K562 (cell line): ENCODE results near the gene MED29. TPM values are rescaled to one million over a fixed set of nuclear protein-coding genes. Genes with fewer than 3 reads are reported as not detected.

Experiments
- BMI1 ChIP-seq: fragments of 150-350 bp; IDR thresholded peaks from 2 replicates; pipeline ENCODE4 v1.6.1; 2014; ENCODE audit warnings: low read length
- BRD9 ChIP-seq: fragments of 450-650 bp; IDR thresholded peaks from 2 replicates; pipeline ENCODE4 v1.6.1; 2018; ENCODE audit warnings: low read depth; ENCODE audit not compliant: partially characterized antibody
- BRF1 ChIP-seq: IDR thresholded peaks from 3 replicates; pipeline ENCODE4 v1.6.1; 2011; ENCODE audit warnings: borderline replicate concordance, mild to moderate bottlenecking; ENCODE audit not compliant: insufficient read length; ENCODE audit errors: extremely low read depth
- C11orf30 ChIP-seq: fragments of 450-650 bp; IDR thresholded peaks from 2 replicates; pipeline ENCODE4 v1.6.1; 2016; ENCODE audit warnings: low read depth, mild to moderate bottlenecking
- CBFA2T3 ChIP-seq: fragments of 450-650 bp; IDR thresholded peaks from 2 replicates; pipeline ENCODE4 v1.6.1; 2017
- ETS2 ChIP-seq: IDR thresholded peaks from 2 replicates; pipeline ENCODE4 v1.6.1; 2016; ENCODE audit warnings: borderline replicate concordance, missing genetic modification characterization, mild to moderate bottlenecking, moderate library complexity, missing compliant biosample characterization; ENCODE audit not compliant: poor library complexity, severe bottlenecking
- GTF2A2 ChIP-seq: IDR thresholded peaks from 2 replicates; pipeline ENCODE4 v1.6.1; 2016; ENCODE audit warnings: mild to moderate bottlenecking, missing genetic modification characterization, missing compliant biosample characterization
- LARP7 ChIP-seq: fragments of 450-650 bp; IDR thresholded peaks from 2 replicates; pipeline ENCODE4 v1.6.1; 2016
- LEF1 ChIP-seq: fragments of 450-650 bp; IDR thresholded peaks from 2 replicates; pipeline ENCODE4 v1.6.1; 2016; ENCODE audit warnings: mild to moderate bottlenecking
- MBD2 ChIP-seq: sonication (generic); IDR thresholded peaks from 2 replicates; pipeline ENCODE4 v1.6.1; 2016; ENCODE audit warnings: low read depth, borderline replicate concordance
- MED1 ChIP-seq: sonication (generic); formaldehyde crosslinking; IDR thresholded peaks from 2 replicates; pipeline ENCODE4 v1.8.1; 2023; ENCODE audit warnings: missing genetic modification reagents, borderline replicate concordance
- NBN ChIP-seq: fragments of 450-650 bp; IDR thresholded peaks from 2 replicates; pipeline ENCODE4 v1.6.1; 2016; ENCODE audit warnings: low read depth, mild to moderate bottlenecking
- NR3C1 ChIP-seq: sonication (generic); formaldehyde crosslinking; IDR thresholded peaks from 2 replicates; pipeline ENCODE4 v1.8.1; 2022; ENCODE audit warnings: missing genetic modification reagents
- NRF1 ChIP-seq, 2 experiments: fragments of 450-650 bp; IDR thresholded peaks in 1 of 2; conservative IDR thresholded peaks in 1 of 2; 2 replicates each; pipeline ENCODE4 v1.6.1; 2014; ENCODE audit warnings: mild to moderate bottlenecking in 2 of 2
- SAFB2 ChIP-seq: fragments of 200-400 bp; formaldehyde crosslinking; IDR thresholded peaks from 2 replicates; pipeline ENCODE4 v1.6.1; 2018; ENCODE audit warnings: borderline replicate concordance, low read length, low read depth, moderate library complexity; ENCODE audit not compliant: severe bottlenecking
- STAT5A ChIP-seq: IDR thresholded peaks from 2 replicates; pipeline ENCODE4 v1.6.1; 2012; ENCODE audit warnings: low read length, inconsistent platforms, borderline replicate concordance
- TCFL5 ChIP-seq: fragments of 250-450 bp; sonication (Bioruptor Pico); conservative IDR thresholded peaks from 2 replicates; pipeline ENCODE4 v1.6.1; 2021; ENCODE audit warnings: mild to moderate bottlenecking, moderate library complexity, matching md5 sums
- ZFP1 ChIP-seq: fragments of 450-650 bp; formaldehyde crosslinking; IDR thresholded peaks from 2 replicates; pipeline ENCODE4 v1.4.0; 2020; ENCODE audit warnings: mild to moderate bottlenecking, mixed read lengths
- ZNF174 ChIP-seq: fragments of 250-450 bp; sonication (Bioruptor Pico); IDR thresholded peaks from 2 replicates; pipeline ENCODE4 v1.4.0; 2020; ENCODE audit warnings: mild to moderate bottlenecking
- ZNF277 ChIP-seq: fragments of 250-450 bp; sonication (Bioruptor Pico); IDR thresholded peaks from 2 replicates; pipeline ENCODE4 v1.8.0; 2022; ENCODE audit warnings: inconsistent platforms, mild to moderate bottlenecking, moderate library complexity, borderline replicate concordance
- polyA plus RNA-seq, 8 experiments: library from polyadenylated mRNA; depleted of rRNA in 4 of 8; stranded (reverse) in 5 of 8; unstranded in 3 of 8; fragments of >200 nt; fragmentation: Nextera tagmentation in 2 of 8; fragmentation: Illumina TruSeq in 1 of 8; extraction: Ambion mirVana in 2 of 8; extraction: Trizol in 1 of 8; gene quantifications; 2 replicates each; pipeline versions ENCODE4 v1.2.1 to v1.2.3, GENCODE V29; 2011 to 2014; ENCODE audit warnings: inconsistent platforms in 1 of 8, missing spikeins in 1 of 8
- total RNA-seq, 7 experiments: library from RNA; depleted of rRNA in 6 of 7; stranded (reverse); fragments of >200 nt in 6 of 7; fragmentation: Illumina TruSeq in 2 of 7; extraction: Trizol in 2 of 7; gene quantifications; 2 replicates each; pipeline versions ENCODE4 v1.2.1 to v1.2.3, GENCODE V29; 2011 to 2021; ENCODE audit warnings: low replicate concordance in 1 of 7
- TF ChIP-seq, protein P1 (sequence below): fragments of 200-800 bp; sonication (Bioruptor generic); IDR thresholded peaks from 2 replicates; pipeline ENCODE4 v1.6.1; 2016; ENCODE audit warnings: missing genetic modification characterization, missing compliant biosample characterization
- TF ChIP-seq, protein P2 (sequence below): fragments of 150-350 bp; IDR thresholded peaks from 2 replicates; pipeline ENCODE4 v1.6.1; 2014; ENCODE audit warnings: low read depth, mild to moderate bottlenecking, low read length, borderline replicate concordance

The MED29 gene
- total and polyA plus RNA-seq, 9 of the 15 experiments (the other 6 are each of a cell fraction or from before 2014, with no cell fraction given): 1.8 to 22.6 (median 12.4) TPM

- TF ChIP-seq NBN (peak; percentile 89; the same call in 1 of the 2 replicates), TCFL5 (no peak), GTF2A2 (no peak), ZNF277 (CRISPR knock-in tag) (no peak), LARP7 (no peak), BRD9 (peak; percentile 94), CBFA2T3 (no peak), NR3C1 (CRISPR knock-in tag) (no peak), ETS2 (tag) (no peak), BRF1 (no peak), SAFB2 (no peak), LEF1 (peak; percentile 49; the same call in 1 of the 2 replicates), BMI1 (no peak), STAT5A (no peak; the same call in 1 of the 2 replicates), ZNF174 (no peak), NRF1 (conservative IDR thresholded peaks at IDR 0.05 in 1 of 2, IDR thresholded peaks at IDR 0.05 in 1 of 2) (no peak), MBD2 (no peak), MED1 (CRISPR knock-in tag) (no peak), ZFP1 (CRISPR knock-in tag) (no peak), C11orf30 (no peak)
- TF ChIP-seq, protein P1, sequence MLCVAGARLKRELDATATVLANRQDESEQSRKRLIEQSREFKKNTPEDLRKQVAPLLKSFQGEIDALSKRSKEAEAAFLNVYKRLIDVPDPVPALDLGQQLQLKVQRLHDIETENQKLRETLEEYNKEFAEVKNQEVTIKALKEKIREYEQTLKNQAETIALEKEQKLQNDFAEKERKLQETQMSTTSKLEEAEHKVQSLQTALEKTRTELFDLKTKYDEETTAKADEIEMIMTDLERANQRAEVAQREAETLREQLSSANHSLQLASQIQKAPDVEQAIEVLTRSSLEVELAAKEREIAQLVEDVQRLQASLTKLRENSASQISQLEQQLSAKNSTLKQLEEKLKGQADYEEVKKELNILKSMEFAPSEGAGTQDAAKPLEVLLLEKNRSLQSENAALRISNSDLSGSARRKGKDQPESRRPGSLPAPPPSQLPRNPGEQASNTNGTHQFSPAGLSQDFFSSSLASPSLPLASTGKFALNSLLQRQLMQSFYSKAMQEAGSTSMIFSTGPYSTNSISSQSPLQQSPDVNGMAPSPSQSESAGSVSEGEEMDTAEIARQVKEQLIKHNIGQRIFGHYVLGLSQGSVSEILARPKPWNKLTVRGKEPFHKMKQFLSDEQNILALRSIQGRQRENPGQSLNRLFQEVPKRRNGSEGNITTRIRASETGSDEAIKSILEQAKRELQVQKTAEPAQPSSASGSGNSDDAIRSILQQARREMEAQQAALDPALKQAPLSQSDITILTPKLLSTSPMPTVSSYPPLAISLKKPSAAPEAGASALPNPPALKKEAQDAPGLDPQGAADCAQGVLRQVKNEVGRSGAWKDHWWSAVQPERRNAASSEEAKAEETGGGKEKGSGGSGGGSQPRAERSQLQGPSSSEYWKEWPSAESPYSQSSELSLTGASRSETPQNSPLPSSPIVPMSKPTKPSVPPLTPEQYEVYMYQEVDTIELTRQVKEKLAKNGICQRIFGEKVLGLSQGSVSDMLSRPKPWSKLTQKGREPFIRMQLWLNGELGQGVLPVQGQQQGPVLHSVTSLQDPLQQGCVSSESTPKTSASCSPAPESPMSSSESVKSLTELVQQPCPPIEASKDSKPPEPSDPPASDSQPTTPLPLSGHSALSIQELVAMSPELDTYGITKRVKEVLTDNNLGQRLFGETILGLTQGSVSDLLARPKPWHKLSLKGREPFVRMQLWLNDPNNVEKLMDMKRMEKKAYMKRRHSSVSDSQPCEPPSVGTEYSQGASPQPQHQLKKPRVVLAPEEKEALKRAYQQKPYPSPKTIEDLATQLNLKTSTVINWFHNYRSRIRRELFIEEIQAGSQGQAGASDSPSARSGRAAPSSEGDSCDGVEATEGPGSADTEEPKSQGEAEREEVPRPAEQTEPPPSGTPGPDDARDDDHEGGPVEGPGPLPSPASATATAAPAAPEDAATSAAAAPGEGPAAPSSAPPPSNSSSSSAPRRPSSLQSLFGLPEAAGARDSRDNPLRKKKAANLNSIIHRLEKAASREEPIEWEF: 0 out of 2 replicates have a peak, but pooled peaks have one; percentile 63
- TF ChIP-seq, protein P2, sequence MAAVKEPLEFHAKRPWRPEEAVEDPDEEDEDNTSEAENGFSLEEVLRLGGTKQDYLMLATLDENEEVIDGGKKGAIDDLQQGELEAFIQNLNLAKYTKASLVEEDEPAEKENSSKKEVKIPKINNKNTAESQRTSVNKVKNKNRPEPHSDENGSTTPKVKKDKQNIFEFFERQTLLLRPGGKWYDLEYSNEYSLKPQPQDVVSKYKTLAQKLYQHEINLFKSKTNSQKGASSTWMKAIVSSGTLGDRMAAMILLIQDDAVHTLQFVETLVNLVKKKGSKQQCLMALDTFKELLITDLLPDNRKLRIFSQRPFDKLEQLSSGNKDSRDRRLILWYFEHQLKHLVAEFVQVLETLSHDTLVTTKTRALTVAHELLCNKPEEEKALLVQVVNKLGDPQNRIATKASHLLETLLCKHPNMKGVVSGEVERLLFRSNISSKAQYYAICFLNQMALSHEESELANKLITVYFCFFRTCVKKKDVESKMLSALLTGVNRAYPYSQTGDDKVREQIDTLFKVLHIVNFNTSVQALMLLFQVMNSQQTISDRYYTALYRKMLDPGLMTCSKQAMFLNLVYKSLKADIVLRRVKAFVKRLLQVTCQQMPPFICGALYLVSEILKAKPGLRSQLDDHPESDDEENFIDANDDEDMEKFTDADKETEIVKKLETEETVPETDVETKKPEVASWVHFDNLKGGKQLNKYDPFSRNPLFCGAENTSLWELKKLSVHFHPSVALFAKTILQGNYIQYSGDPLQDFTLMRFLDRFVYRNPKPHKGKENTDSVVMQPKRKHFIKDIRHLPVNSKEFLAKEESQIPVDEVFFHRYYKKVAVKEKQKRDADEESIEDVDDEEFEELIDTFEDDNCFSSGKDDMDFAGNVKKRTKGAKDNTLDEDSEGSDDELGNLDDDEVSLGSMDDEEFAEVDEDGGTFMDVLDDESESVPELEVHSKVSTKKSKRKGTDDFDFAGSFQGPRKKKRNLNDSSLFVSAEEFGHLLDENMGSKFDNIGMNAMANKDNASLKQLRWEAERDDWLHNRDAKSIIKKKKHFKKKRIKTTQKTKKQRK: no peak
Observed at GRCh38 chr19:39411832-39412099, 20.6 kb downstream of the MED29 start (continued).
